Neuron (in vitro differentiated cells): ENCODE measurements around the gene S100A6.
"Not testable (repeated sequence)": the region's sequence is repeated elsewhere in the genome, so short reads cannot be mapped to it uniquely, and the experiment has no call there.

Source experiments
- H2AFZ ChIP-seq: one replicate; pipeline ENCODE4 v1.6.1; 2013; ENCODE audit warnings: low read depth, mild to moderate bottlenecking, inconsistent platforms, low read length, moderate library complexity
- H3K27me3 ChIP-seq: one replicate; pipeline ENCODE4 v1.6.1; 2013; ENCODE audit warnings: low read length; ENCODE audit not compliant: insufficient read depth
- H3K36me3 ChIP-seq: one replicate; pipeline ENCODE4 v1.6.1; 2013; ENCODE audit warnings: low read length; ENCODE audit not compliant: insufficient read depth
- H3K4me1 ChIP-seq: one replicate; pipeline ENCODE4 v1.6.1; 2013; ENCODE audit warnings: low read length; ENCODE audit not compliant: insufficient read depth
- H3K4me3 ChIP-seq: 2 replicates; pipeline ENCODE4 v1.5.1; 2013; ENCODE audit warnings: mild to moderate bottlenecking, low read length, moderate library complexity
- H3K9me3 ChIP-seq: one replicate; pipeline ENCODE4 v1.6.1; 2013; ENCODE audit warnings: low read length

Gene S100A6

DNA sequence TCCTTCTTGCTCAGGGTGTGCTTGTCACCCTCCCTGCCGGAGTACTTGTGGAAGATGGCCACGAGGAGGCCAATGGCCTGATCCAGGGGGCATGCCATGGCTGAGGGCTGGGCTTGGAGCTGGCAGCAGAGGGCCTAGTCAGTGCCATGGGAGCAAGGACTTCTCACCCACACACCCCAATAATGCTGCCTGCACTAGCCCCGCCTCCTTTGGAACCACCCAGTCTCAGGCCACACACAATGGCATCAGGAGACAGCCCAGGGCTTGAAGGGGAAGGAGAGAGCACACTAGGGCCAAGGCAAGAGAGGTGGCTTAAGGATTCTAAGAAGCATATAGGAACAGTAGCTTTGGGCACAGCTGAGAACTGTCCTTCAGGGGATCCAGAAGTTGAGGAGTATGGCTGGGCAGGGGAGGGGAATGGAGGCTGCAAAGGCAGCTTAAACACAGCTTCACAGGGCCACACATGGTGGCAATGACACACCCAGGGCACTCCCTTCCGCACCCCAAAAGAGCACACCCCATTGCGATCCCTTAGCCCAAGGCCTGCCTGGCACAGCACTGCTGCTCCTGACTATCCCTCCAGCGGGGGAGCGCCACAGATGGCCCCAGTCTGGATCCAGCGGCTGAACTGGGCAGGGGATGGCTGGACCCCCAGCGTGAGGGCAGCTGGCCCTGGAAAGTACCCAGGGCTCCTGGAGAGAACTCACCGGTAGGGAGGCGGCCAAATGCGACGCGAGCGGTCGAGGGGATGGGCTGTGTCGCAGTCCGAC is at the start of gene S100A6:
S100A6 (minus strand) TSS at position 750 of the 770 bp plus-strand sequence; CDS start at position 98, 652 bp downstream.
- peaks cover 3% of the 10 kb centered on the region for H3K4me1 ChIP-seq
- H3K36me3 ChIP-seq = no peaks in the 10 kb centered on the region
- no peak within 1 kb of the TSS for H2AFZ ChIP-seq
- H3K27me3 ChIP-seq = peaks cover 44% of the 10 kb centered on the region
- H3K9me3 ChIP-seq = no peaks in the 10 kb centered on the region
- H3K4me3 ChIP-seq = no peak within 1 kb of the TSS

DNA sequence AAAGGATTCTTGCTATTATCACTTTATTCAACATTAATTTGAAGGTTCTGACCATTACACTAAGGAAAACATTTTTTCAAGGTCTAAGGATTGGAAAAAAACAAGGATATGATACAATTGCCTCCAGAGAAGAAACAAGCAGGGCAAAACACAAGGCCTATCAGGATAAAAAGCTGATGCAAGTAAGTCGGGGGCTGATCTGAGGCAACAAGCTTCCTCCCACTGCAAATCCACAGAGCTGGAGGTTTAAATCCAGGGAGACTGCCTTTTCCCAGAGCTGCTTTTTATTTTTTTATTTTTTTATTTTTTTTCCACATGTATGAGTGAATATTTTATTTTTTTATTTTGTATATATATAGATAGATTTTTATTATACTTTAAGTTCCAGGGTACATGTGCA is 49.2 kb upstream of the S100A6 start:
- H3K4me3 ChIP-seq = no peak overlapping the region
- no peaks in the 10 kb centered on the region for H3K9me3 ChIP-seq
- H3K27me3 ChIP-seq = no peaks in the 10 kb centered on the region

DNA sequence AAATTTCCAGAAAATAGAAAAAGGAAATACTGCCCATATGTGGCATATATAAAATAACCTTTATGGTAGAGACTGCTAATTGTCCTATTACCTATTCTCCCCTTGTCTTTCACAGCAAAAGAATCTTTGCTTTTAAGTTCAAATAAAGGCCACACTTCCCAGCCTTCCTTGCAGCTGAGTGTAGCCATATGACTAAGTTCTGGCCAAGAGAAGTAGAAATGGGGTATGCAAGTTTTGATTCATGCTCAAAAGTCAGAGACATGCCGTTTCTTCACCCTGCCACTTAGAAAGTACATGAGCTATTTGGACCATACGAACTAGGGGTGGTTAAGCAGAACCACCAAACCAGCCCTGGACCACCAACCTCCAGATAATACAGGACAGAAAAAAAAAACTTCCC is 48.2 kb upstream of the S100A6 start:
- Histone ChIP-seq H3K36me3 (no peaks in the 10 kb centered on the region), H3K9me3 (no peaks in the 10 kb centered on the region), H3K4me1 (peaks cover 16% of the 10 kb centered on the region), H3K4me3 (no peak overlapping the region), H2AFZ (no peak overlapping the region), H3K27me3 (no peaks in the 10 kb centered on the region)

More for the DNA sequence above, 49.2 kb upstream of the S100A6 start:
- H3K36me3 ChIP-seq = no peaks in the 10 kb centered on the region
- no peak overlapping the region for H2AFZ ChIP-seq
- H3K4me1 ChIP-seq = peaks cover 13% of the 10 kb centered on the region

DNA sequence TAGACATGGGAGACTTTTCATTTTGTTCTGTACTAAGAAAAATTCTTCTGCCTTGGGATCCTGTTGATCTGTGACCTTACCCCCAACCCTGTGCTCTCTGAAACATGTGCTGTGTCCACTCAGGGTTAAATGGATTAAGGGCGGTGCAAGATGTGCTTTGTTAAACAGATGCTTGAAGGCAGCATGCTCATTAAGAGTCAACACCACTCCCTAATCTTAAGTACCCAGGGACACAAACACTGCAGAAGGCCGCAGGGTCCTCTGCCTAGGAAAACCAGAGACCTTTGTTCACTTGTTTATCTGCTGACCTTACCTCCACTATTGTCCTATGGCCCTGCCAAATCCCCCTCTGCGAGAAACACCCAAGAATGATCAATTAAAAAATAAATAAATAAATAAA is 47.7 kb upstream of the S100A6 start:
- not testable (repeated sequence) for H3K4me3 ChIP-seq, H2AFZ ChIP-seq, H3K36me3 ChIP-seq, H3K9me3 ChIP-seq, H3K27me3 ChIP-seq
- peaks cover 20% of the 10 kb centered on the region for H3K4me1 ChIP-seq

DNA sequence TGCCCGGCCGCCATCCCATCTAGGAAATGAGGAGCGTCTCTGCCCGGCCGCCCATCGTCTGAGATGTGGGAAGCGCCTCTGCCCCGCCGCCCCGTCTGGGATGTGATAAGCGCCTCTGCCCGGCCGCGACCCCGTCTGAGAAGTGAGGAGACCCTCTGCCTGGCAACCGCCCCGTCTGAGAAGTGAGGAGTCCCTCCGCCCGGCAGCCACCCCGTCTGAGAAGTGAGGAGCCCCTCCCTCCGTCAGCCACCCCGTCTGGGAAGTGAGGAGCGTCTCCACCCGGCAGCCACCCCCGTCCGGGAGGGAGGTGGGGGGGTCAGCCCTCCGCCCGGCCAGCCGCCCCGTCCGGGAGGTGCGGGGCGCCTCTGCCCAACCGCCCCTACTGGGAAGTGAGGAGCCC is 47.0 kb upstream of the S100A6 start:
- not testable (repeated sequence) for H2AFZ ChIP-seq, H3K9me3 ChIP-seq, H3K4me3 ChIP-seq, H3K36me3 ChIP-seq, H3K27me3 ChIP-seq
- H3K4me1 ChIP-seq = peaks cover 27% of the 10 kb centered on the region

DNA sequence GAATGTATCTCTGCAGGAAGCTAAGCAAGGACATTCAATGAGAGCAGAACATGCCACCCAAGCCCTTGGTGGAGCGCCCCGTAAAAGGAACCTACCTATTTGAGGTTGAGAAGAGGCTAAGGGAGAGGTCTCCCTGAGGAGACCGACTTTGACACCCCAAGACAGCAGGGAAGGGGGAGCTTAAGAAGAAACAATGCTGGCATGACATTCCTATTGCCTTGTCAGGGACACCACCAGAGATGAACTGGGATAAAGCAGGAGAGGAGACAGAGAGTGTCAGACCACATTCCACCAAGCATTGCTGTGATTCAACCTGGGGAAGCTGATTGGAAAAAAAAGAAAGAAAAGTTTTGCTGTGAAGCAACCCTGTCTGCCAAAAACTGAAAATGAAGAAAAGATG is 43.1 kb upstream of the S100A6 start:
- Histone ChIP-seq H3K4me3 (no peak overlapping the region), H3K9me3 (no peaks in the 10 kb centered on the region), H3K27me3 (no peaks in the 10 kb centered on the region), H3K4me1 (peaks cover 19% of the 10 kb centered on the region), H2AFZ (no peak overlapping the region), H3K36me3 (no peaks in the 10 kb centered on the region)

DNA sequence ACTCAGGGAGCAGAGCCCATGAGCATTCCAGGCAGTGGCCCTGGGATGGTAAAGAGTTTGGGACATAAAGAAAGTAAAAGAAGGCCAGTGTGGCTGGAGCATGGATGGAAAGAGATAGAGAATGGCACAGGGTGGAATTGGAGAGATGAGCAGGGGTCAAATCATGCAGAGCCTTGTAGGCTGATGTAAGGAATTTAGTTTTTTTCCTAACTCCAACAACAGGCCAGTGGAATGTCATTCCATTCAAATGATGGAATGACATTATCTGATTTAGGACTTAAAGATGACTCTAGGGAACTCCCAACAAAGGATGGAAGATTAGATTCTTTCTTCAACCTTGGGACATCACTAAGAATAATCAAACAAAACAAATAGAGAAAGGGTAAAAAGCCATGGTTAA is 42.7 kb upstream of the S100A6 start:
- H3K9me3 ChIP-seq = no peaks in the 10 kb centered on the region
- H3K27me3 ChIP-seq = no peaks in the 10 kb centered on the region
- no peaks in the 10 kb centered on the region for H3K36me3 ChIP-seq
- peaks cover 17% of the 10 kb centered on the region for H3K4me1 ChIP-seq
- no peak overlapping the region for H2AFZ ChIP-seq
- H3K4me3 ChIP-seq = no peak overlapping the region

DNA sequence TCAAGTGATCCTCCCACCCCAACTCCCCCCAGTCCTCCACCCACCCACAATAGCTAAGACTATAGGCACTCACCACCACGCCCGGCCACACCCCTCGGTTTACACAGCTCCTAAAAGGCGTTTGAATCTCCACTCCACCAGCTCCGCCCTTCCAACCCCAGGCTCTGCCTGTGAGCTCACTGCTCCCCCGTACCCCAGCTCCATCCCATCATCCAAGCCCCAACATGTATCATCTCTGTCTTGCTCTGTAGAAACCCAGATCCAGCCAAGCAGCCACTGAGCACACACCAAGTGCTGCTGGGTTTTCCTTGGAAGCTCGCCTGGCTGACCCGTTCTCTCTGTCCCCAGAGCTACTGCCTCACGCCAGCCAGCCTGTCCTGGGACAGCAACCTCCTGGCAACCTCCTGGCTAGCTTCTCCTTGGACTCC is 41.8 kb upstream of the S100A6 start:
- H3K36me3 ChIP-seq = no peaks in the 10 kb centered on the region
- H3K4me1 ChIP-seq = peaks cover 20% of the 10 kb centered on the region
- H3K27me3 ChIP-seq = no peaks in the 10 kb centered on the region
- H3K4me3 ChIP-seq = no peak overlapping the region
- H3K9me3 ChIP-seq = no peaks in the 10 kb centered on the region
- no peak overlapping the region for H2AFZ ChIP-seq

DNA sequence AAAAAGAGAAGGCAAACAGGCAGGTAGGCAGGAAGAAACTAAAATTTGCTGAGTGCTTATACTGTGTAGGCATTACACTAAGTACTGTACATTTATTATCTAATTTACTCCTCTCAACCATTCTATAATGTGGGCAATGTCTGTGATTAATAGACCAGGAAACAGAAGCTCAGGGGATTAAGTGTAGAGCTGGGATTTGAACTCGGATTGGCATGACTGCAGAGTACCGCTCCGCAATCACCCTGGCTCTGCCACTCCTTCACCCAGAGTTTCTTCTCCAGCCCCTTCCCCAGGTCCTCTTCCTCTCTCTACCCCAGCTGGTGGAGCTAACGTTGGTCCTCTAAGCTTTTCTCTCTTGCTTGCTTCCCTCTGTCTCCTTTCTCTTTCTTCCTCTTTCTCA is 41.3 kb upstream of the S100A6 start:
- peaks cover 20% of the 10 kb centered on the region for H3K4me1 ChIP-seq
- H3K4me3 ChIP-seq = no peak overlapping the region
- H2AFZ ChIP-seq = no peak overlapping the region
- H3K9me3 ChIP-seq = no peaks in the 10 kb centered on the region
- no peaks in the 10 kb centered on the region for H3K36me3 ChIP-seq
- no peaks in the 10 kb centered on the region for H3K27me3 ChIP-seq

DNA sequence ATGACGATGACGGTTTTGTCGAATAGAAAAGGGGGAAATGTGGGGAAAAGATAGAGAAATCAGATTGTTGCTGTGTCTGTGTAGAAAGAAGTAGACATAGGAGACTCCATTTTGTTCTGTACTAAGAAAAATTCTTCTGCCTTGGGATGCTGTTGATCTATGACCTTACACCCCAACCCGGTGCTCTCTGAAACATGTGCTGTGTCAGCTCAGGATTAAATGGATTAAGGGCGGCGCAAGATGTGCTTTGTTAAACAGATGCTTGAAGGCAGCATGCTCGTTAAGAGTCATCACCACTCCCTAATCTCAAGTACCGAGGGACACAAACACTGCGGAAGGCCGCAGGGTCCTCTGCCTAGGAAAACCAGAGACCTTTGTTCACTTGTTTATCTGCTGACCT is 39.7 kb upstream of the S100A6 start:
- peaks cover 20% of the 10 kb centered on the region for H3K4me1 ChIP-seq
- not testable (repeated sequence) for H3K4me3 ChIP-seq, H3K27me3 ChIP-seq, H3K36me3 ChIP-seq, H3K9me3 ChIP-seq, H2AFZ ChIP-seq

DNA sequence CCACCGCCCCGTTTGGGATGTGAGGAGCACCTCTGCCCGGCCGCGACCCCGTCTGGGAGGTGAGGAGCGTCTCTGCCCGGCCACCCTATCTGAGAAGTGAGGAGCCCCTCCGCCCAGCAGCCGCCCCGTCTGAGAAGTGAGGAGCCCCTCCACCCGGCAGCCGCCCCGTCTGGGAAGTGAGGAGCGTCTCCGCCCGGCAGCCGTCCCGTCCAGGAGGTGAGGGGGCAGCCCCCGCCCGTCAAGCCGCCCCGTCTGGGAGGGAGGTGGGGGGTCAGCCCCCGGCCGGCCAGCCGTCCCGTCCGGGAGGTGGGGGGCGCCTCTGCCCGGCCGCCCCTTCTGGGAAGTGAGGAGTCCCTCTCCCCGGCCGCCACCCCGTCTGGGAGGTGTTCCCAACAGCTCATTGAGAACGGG is 39.3 kb upstream of the S100A6 start:
- H3K9me3 ChIP-seq, H3K4me3 ChIP-seq, H3K27me3 ChIP-seq, H2AFZ ChIP-seq, H3K36me3 ChIP-seq: not testable (repeated sequence)
- peaks cover 20% of the 10 kb centered on the region for H3K4me1 ChIP-seq

DNA sequence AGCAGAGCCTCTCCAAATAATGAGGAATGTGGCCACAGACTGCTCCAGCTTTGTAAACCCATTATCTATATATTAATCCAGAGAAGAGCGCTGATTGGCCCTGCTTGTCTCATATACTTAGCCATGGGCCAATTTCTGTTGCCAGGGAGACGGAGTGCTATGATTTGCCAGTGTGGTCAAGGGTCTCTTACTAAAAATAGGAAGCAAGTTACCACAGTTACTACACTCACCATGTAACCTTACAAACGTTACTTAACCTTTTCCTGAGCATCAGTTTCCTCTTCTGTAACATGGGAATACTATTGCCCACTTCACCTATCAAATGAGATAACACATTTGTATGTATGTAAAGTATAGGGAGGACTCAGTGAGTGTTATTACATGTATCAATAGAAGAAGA is 37.6 kb upstream of the S100A6 start:
- Histone ChIP-seq H3K4me1 (peaks cover 15% of the 10 kb centered on the region), H3K27me3 (no peaks in the 10 kb centered on the region), H3K4me3 (no peak overlapping the region), H3K36me3 (no peaks in the 10 kb centered on the region), H2AFZ (no peak overlapping the region), H3K9me3 (no peaks in the 10 kb centered on the region)

DNA sequence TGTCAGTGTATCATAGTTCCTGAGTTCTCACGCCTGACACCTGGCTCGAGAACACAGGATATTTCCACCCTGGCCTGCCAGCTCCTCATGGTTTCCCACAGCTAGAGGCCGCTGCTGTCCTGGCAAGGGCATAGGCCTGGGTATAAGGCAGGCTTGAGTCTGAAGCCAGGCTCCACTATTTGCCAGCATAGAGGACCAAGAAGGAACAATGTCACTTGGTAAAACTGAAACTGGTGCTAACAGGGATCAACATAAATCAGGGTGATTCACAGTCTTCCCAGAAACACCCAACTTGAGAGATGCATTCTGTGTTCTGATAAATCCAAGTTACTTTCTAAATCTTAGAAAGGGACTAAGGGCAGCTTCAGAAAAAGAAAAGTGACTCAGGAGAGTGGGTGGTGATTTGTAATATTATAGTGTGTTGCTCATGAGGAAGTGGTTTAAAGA is 36.8 kb upstream of the S100A6 start:
- Histone ChIP-seq H3K4me1 (peaks cover 7% of the 10 kb centered on the region), H3K9me3 (no peaks in the 10 kb centered on the region), H2AFZ (no peak overlapping the region), H3K4me3 (no peak overlapping the region), H3K27me3 (no peaks in the 10 kb centered on the region), H3K36me3 (no peaks in the 10 kb centered on the region)

DNA sequence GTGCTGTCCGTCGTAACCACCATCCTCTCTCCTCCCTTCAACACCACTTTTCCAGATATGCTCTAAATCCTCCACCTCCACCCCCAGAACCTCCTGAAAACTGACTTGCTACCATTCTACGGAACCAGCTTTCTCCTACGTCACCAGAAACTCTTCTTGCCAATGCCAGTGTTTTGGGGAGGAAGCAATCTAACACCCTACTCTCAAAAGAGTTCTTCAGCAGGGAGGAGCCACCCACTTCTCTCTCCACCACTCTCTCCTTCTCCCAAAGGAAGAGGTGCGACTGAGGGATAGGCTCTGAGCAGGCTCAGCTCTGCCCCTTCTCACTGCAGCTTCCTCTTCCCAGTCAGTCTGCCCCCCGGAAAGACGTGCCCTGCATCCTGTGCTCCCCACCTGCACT is 35.9 kb upstream of the S100A6 start:
- H3K9me3 ChIP-seq = no peaks in the 10 kb centered on the region

More for the DNA sequence above, 35.9 kb upstream of the S100A6 start:
- Histone ChIP-seq H3K27me3 (no peaks in the 10 kb centered on the region), H3K4me1 (peaks cover 9% of the 10 kb centered on the region), H3K4me3 (no peak overlapping the region), H3K36me3 (no peaks in the 10 kb centered on the region), H2AFZ (no peak overlapping the region)
